Activated CD4-positive, alpha-beta memory T cell treated with anti-CD3 and anti-CD28 coated beads for 36 hours (primary cell): ENCODE data around the gene NHS. TPM values are rescaled to one million over a fixed set of nuclear protein-coding genes. Genes with fewer than 3 reads are reported as not detected.

Experiments
- CTCF ChIA-PET: fragments of 350-600 bp; sonication (Branson Sonifier 250); formaldehyde crosslinking; loops from one replicate; lab custom pipeline; 2021; ENCODE audit warnings: antibody characterized with exemption, inconsistent platforms; lab: Charles Lee
- POLR2A ChIA-PET: fragments of 350-600 bp; sonication (Branson Sonifier 250); formaldehyde crosslinking; loops from one replicate; lab custom pipeline; 2021; ENCODE audit warnings: antibody characterized with exemption; lab: Charles Lee
- DNase-seq: peaks from one replicate; pipeline ENCODE4 v3.0.0-alpha.2; 2020
- H3K27ac Mint-ChIP-seq: one replicate; pipeline ENCODE4 v1.8.0; 2021; ENCODE audit warnings: mixed read lengths
- H3K27me3 Mint-ChIP-seq: one replicate; pipeline ENCODE4 v1.8.0; 2021; ENCODE audit warnings: mixed read lengths
- H3K36me3 Mint-ChIP-seq: one replicate; pipeline ENCODE4 v1.8.0; 2021; ENCODE audit warnings: mixed read lengths
- H3K4me1 Mint-ChIP-seq: one replicate; pipeline ENCODE4 v1.8.0; 2021; ENCODE audit warnings: low read depth, mixed read lengths
- H3K4me3 Mint-ChIP-seq: one replicate; pipeline ENCODE4 v1.8.0; 2021; ENCODE audit warnings: mild to moderate bottlenecking, mixed read lengths
- H3K9me3 Mint-ChIP-seq: one replicate; pipeline ENCODE4 v1.8.0; 2021; ENCODE audit warnings: mixed read lengths
- intact Hi-C: fragments of 100-400 bp; cut with micrococcal nuclease; formaldehyde crosslinking; loops from one replicate; pipeline ENCODE4 v1.15.1; 2023
- total RNA-seq, 2 experiments: library from RNA; stranded (reverse); gene quantifications; one replicate each; pipeline ENCODE4 v1.2.3, GENCODE V29; 2021

The NHS gene
- total RNA-seq, 2 experiments from 2014 or later: 4.8 to 5.0 TPM

DNA sequence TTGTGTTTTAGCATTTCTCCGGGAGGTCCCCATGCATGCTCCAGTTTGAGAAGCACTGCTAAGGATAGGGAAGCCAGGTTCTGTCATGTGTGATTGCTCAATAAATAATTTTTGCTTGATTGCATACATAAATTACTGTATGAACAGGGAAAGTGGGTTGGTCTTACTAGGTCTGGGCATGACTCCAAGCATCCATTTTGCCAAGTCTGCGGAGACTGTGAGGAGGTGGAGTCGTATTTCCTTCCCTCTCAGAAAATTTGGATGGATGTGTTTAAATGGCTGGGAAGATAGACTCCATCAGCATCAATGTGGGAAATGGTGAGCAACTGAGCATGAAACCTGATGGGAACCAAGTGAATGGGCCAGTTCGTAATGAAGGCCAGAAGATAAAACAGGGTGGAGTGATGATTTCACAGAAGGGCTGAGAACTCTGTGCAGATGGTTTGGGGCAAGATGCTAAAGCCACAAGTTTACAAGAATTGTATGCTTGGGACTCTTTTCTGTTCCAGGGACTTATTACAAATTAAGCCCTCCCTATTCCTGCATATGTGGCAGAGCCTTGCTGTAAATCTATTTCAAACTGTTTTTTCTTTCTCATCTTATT lies 84.1 kb downstream of the NHS start:
- Mint-ChIP-seq H3K9me3 (no peaks in the 10 kb centered on the region), H3K36me3 (no peaks in the 10 kb centered on the region), H3K27me3 (peaks cover 2% of the 10 kb centered on the region), H3K4me1 (no peaks in the 10 kb centered on the region), H3K27ac (no peak overlapping the region), H3K4me3 (no peak overlapping the region)
- intact Hi-C loops: no loop called here
- CTCF ChIA-PET: no interaction called here
- POLR2A ChIA-PET: no interaction called here
- DNase-seq: no peak

DNA sequence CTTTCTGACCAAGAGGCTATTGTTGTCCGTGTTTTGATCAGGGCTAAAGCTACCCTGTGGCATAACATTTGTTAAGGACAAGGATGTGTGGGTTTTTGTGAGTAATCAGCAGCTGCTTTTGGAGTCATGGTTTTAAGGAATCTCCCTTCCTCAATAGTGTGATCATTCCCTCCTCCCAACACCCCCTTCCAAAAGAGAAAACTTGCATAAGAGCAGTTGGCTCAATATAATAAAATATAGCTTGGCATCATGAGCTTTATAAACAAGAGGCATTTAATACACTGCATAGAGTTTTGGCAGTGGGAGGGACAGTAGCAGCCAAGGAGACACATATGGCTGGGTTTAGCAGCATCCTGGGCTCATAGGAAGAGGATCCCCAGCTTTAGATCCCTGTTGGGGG lies 84.7 kb downstream of the NHS start:
- Mint-ChIP-seq H3K27me3 (peaks cover 2% of the 10 kb centered on the region), H3K4me1 (no peaks in the 10 kb centered on the region), H3K36me3 (no peaks in the 10 kb centered on the region), H3K9me3 (no peaks in the 10 kb centered on the region), H3K27ac (no peak overlapping the region), H3K4me3 (no peak overlapping the region)
- CTCF ChIA-PET: no interaction called here
- DNase-seq: no peak
- intact Hi-C loops: no loop called here
- POLR2A ChIA-PET: no interaction called here

GRCh38 chrX:17462881-17463280 lies 87.9 kb downstream of the NHS start:
- Mint-ChIP-seq H3K9me3 (no peaks in the 10 kb centered on the region), H3K36me3 (no peaks in the 10 kb centered on the region), H3K27ac (no peak overlapping the region), H3K27me3 (no peaks in the 10 kb centered on the region), H3K4me3 (no peak overlapping the region), H3K4me1 (no peaks in the 10 kb centered on the region)
- ChIA-PET CTCF (interaction anchor here (0.7 kb wide), 1 partner anchor 8 kb away, joined by 5 read pairs; no protein-coding TSS in a partner anchor), POLR2A (no interaction called here)
- intact Hi-C loops: no loop called here
- DNase-seq: no peak

- intact Hi-C loops: no loop called here
- Mint-ChIP-seq H3K36me3 (no peaks in the 10 kb centered on the region), H3K4me3 (no peak overlapping the region), H3K4me1 (no peaks in the 10 kb centered on the region), H3K27me3 (no peaks in the 10 kb centered on the region), H3K27ac (no peak overlapping the region), H3K9me3 (no peaks in the 10 kb centered on the region)
- ChIA-PET POLR2A (no interaction called here), CTCF (no interaction called here)
- no peak for DNase-seq
Measured at GRCh38 chrX:17464194-17464593, 89.2 kb downstream of the NHS start.

GRCh38 chrX:17465201-17465600 lies 90.2 kb downstream of the NHS start:
- Mint-ChIP-seq H3K4me3 (no peak overlapping the region), H3K9me3 (no peaks in the 10 kb centered on the region), H3K36me3 (no peaks in the 10 kb centered on the region), H3K27me3 (no peaks in the 10 kb centered on the region), H3K4me1 (no peaks in the 10 kb centered on the region), H3K27ac (no peak overlapping the region)
- ChIA-PET CTCF (no interaction called here), POLR2A (interaction anchor here (0.7 kb wide), 1 partner anchor 83 kb away, joined by 4 read pairs; no protein-coding TSS in a partner anchor)
- intact Hi-C loops: no loop called here
- no peak for DNase-seq

- DNase-seq: no peak
- intact Hi-C loops: no loop called here
- POLR2A ChIA-PET: interaction anchor here (0.7 kb wide), 1 partner anchor 84 kb away, joined by 4 read pairs; no protein-coding TSS in a partner anchor
- H3K36me3 Mint-ChIP-seq: no peaks in the 10 kb centered on the region
- H3K27me3 Mint-ChIP-seq: no peaks in the 10 kb centered on the region
- no peaks in the 10 kb centered on the region for H3K9me3 Mint-ChIP-seq
- H3K4me3 Mint-ChIP-seq: no peak overlapping the region
- H3K27ac Mint-ChIP-seq: no peak overlapping the region
- no peaks in the 10 kb centered on the region for H3K4me1 Mint-ChIP-seq
- CTCF ChIA-PET: no interaction called here
Measured at GRCh38 chrX:17465802-17466201, 90.8 kb downstream of the NHS start.

DNA sequence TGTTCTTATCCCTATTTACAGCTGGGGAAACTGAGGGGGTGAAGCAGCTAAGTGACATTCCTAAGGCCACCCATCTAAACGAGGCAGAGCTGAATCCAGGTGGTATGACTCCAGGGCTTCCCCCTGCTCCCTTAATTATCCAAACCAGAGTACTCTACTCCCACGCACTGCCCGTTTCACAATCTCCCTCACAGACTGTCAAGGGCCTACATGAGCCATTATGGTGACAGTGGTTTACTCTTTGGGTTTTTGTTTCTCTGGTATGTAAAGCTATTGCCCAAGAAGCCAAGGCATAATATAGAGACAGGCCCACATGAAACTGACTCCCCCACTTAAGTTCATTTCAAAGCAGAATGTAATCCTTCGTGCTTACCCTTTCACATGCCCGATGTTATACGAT lies 95.1 kb downstream of the NHS start:
- Mint-ChIP-seq H3K27me3 (no peaks in the 10 kb centered on the region), H3K36me3 (no peaks in the 10 kb centered on the region), H3K9me3 (no peaks in the 10 kb centered on the region), H3K27ac (no peak overlapping the region), H3K4me1 (no peaks in the 10 kb centered on the region), H3K4me3 (no peak overlapping the region)
- ChIA-PET POLR2A (no interaction called here), CTCF (no interaction called here)
- intact Hi-C loops: no loop called here
- DNase-seq: no peak

DNA sequence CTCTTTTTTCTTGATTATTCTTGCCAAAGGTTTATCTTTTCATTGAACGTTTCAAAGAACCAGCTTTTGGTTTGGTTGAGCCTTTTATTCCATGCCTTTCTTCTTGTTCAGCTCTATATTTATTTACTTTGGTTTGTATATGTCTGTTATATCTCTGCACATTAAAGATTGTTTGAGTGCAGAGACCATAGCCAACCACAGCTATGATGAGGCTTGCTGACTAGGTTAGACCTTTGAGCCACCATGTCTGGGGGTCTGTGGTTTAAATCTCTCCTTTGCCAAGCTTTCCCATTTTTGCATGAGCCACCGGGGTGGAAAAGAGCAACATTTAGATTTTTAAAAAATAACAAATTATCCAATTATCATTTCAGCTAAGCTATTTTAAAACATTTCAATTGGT lies 96.1 kb downstream of the NHS start:
- Mint-ChIP-seq H3K9me3 (no peaks in the 10 kb centered on the region), H3K4me1 (no peaks in the 10 kb centered on the region), H3K27ac (no peak overlapping the region), H3K4me3 (no peak overlapping the region), H3K36me3 (no peaks in the 10 kb centered on the region), H3K27me3 (no peaks in the 10 kb centered on the region)
- POLR2A ChIA-PET: no interaction called here
- DNase-seq: no peak
- intact Hi-C loops: no loop called here
- CTCF ChIA-PET: interaction anchor here (1.0 kb wide), 1 partner anchor 8 kb away, joined by 5 read pairs; no protein-coding TSS in a partner anchor

DNA sequence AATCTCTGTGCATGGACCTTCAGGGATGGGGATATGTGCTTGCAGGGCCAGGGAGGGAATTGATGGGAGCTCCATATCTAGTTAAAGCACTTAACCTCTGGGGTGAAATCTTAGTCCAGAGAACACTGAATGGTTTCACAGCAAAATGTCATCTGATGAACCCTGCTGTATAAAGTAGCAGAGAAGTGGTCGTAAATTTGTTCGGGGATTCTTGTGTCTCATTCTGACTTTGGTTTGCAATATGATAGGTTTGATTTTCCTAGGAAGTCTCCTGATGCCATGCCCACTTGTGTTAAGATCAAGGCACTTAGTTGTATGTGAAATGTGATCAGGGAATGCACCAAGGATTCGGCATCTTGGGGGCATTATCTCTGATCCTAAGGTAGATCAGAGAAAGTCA lies 96.9 kb downstream of the NHS start:
- Mint-ChIP-seq H3K4me3 (no peak overlapping the region), H3K9me3 (no peaks in the 10 kb centered on the region), H3K27me3 (no peaks in the 10 kb centered on the region), H3K27ac (no peak overlapping the region), H3K36me3 (no peaks in the 10 kb centered on the region), H3K4me1 (no peaks in the 10 kb centered on the region)
- intact Hi-C loops: no loop called here
- no peak for DNase-seq
- POLR2A ChIA-PET: no interaction called here
- CTCF ChIA-PET: no interaction called here

- ChIA-PET CTCF (no interaction called here), POLR2A (no interaction called here)
- Mint-ChIP-seq H3K9me3 (no peaks in the 10 kb centered on the region), H3K4me3 (no peak overlapping the region), H3K4me1 (no peaks in the 10 kb centered on the region), H3K27ac (no peak overlapping the region), H3K36me3 (no peaks in the 10 kb centered on the region), H3K27me3 (no peaks in the 10 kb centered on the region)
- intact Hi-C loops: no loop called here
- DNase-seq: no peak
Measured at GRCh38 chrX:17472424-17472823, 97.4 kb downstream of the NHS start.

DNA sequence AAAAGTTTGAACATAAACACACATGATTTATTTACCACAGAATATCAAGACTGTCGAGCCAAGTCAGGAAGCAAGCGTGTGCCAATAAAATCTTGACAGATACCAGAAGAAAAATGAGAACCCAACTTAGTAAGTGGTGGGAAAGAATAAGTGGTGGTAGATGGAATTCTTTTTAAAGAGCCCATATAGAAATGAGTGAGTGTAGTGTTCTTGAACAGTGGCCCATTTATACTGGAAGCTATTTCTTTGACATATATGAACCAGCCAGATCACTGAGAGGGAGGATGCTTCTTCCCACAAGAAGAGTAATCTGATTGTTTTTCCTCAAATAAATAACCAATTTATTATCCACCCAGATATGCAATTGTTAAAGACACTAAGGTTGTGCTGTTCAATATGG lies 98.0 kb downstream of the NHS start:
- DNase-seq: no peak
- no peak overlapping the region for H3K27ac Mint-ChIP-seq
- no peaks in the 10 kb centered on the region for H3K27me3 Mint-ChIP-seq
- no peaks in the 10 kb centered on the region for H3K4me1 Mint-ChIP-seq
- intact Hi-C loops: no loop called here
- CTCF ChIA-PET: no interaction called here
- no peaks in the 10 kb centered on the region for H3K9me3 Mint-ChIP-seq
- POLR2A ChIA-PET: no interaction called here
- no peaks in the 10 kb centered on the region for H3K36me3 Mint-ChIP-seq
- no peak overlapping the region for H3K4me3 Mint-ChIP-seq

GRCh38 chrX:17474892-17475291 lies 99.9 kb downstream of the NHS start:
- no peak overlapping the region for H3K27ac Mint-ChIP-seq
- no peaks in the 10 kb centered on the region for H3K36me3 Mint-ChIP-seq
- no peaks in the 10 kb centered on the region for H3K4me1 Mint-ChIP-seq
- no peak for DNase-seq
- ChIA-PET CTCF (no interaction called here), POLR2A (no interaction called here)
- intact Hi-C loops: no loop called here
- H3K27me3 Mint-ChIP-seq: no peaks in the 10 kb centered on the region
- H3K4me3 Mint-ChIP-seq: no peak overlapping the region
- H3K9me3 Mint-ChIP-seq: no peaks in the 10 kb centered on the region

- CTCF ChIA-PET: no interaction called here
Measured at GRCh38 chrX:17475449-17476217, 100.6 kb downstream of the NHS start.

More at GRCh38 chrX:17475449-17476217, 100.6 kb downstream of the NHS start:
- Mint-ChIP-seq H3K27me3 (no peaks in the 10 kb centered on the region), H3K4me3 (no peak overlapping the region), H3K4me1 (no peaks in the 10 kb centered on the region), H3K27ac (no peak overlapping the region), H3K36me3 (no peaks in the 10 kb centered on the region), H3K9me3 (no peaks in the 10 kb centered on the region)
- intact Hi-C loops: no loop called here
- POLR2A ChIA-PET: no interaction called here
- no peak for DNase-seq
